ENCODE measurements around the gene CSF3R.
"Not testable (repeated sequence)": the region's sequence is repeated elsewhere in the genome, so short reads cannot be mapped to it uniquely, and the experiment has no call there.

CSF3R gene

GRCh38 chr1:36512842-36513241 is 30.1 kb upstream of the CSF3R start:
- DNase-seq: no peak

- DNase-seq: no peak
These were observed 29.4 kb upstream of the CSF3R start for GRCh38 chr1:36511804-36512798.

GRCh38 chr1:36511220-36511619 is 28.5 kb upstream of the CSF3R start:
- not testable (repeated sequence) for DNase-seq

- no peak for DNase-seq
These were observed 27.7 kb upstream of the CSF3R start for GRCh38 chr1:36510418-36510817.

DNA sequence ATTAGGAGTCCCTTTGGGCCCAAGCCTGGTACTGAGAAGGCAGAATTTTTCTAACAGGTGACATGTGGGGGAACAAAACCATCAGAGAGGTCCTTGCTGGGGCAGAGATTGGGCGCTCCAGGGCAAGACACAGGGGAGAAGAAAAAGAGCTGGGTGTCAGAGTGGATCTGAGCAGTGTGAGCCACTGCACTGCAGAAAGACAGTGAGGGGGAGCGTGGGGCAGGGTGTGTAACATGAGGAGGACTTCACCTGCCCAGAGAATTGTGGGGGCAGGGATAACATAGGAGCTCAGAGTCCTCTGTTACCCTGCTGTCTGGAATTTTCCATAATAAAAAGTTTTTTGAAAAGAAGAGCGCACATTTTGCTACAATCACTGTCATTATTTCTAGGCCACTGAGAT is 25.5 kb upstream of the CSF3R start:
- no peak for DNase-seq

- DNase-seq: no peak
These were observed 23.7 kb upstream of the CSF3R start for GRCh38 chr1:36506276-36506920.

- no peak for DNase-seq
These were observed 21.0 kb upstream of the CSF3R start for GRCh38 chr1:36503733-36504132.

- no peak for DNase-seq
These were observed 20.4 kb upstream of the CSF3R start for GRCh38 chr1:36503159-36503558.

- DNase-seq: no peak
These were observed 19.9 kb upstream of the CSF3R start for GRCh38 chr1:36502616-36503015.

DNA sequence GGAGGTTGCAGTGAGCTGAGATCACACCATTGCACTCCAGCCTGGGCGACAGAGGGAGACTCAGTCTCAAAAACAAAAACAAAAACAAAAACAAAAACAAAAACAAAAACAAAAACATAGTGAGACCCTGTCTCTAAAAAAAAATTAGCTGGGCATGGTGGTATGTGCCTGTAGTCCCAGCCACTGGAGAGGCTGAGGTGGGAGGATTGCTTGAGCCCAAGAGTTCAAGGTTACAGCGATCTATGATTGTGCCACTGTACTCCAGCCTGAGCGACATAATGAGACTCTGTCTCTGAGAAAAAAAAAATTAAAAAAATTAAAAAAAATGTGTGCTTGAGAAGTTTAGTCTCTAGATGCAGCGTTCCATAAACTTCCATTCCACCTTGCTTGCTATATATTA is 19.2 kb upstream of the CSF3R start:
- not testable (repeated sequence) for DNase-seq

DNA sequence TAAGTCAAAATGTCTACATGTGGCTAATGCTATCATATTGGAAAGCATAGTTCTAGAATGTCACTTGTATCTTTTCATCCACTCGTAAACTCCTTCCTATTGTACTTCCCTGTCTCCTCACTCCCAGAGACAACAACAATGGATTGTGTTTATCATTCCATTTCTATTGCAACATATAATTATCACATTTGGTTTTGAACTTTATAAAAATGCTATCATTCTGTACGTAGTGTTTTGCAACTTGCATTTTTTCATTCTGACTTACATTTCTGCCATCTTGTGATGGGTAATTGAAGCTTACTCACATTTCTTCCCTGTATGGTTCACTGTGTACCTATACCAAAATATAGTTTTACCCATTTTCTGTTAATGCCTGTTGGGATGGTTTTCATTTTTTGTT is 14.5 kb upstream of the CSF3R start:
- no peak for DNase-seq

GRCh38 chr1:36494971-36495370 is 12.3 kb upstream of the CSF3R start:
- no peak for DNase-seq

- DNase-seq: no peak
These were observed 10.8 kb upstream of the CSF3R start for GRCh38 chr1:36493524-36493923.

DNA sequence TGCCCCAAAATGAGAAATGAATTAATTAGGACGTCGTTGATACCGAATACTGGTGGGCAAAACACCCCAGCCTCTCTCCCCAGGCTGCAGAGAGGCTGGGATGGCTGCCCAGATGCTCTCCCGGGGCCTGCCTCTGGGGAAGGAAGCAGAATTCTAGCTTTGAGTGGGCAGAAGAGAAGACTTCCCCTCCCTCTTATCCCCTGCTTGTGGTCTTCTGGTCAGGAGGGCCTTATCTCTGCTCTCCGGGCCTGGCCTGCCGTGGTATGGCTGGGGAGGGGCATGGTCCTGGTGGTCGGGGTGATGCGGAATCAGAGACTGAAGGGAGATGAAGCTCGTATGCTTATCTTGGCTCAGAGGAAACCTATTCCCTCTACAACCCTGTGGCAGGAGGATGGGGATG is 9.8 kb upstream of the CSF3R start:
- DNase-seq: no peak

DNA sequence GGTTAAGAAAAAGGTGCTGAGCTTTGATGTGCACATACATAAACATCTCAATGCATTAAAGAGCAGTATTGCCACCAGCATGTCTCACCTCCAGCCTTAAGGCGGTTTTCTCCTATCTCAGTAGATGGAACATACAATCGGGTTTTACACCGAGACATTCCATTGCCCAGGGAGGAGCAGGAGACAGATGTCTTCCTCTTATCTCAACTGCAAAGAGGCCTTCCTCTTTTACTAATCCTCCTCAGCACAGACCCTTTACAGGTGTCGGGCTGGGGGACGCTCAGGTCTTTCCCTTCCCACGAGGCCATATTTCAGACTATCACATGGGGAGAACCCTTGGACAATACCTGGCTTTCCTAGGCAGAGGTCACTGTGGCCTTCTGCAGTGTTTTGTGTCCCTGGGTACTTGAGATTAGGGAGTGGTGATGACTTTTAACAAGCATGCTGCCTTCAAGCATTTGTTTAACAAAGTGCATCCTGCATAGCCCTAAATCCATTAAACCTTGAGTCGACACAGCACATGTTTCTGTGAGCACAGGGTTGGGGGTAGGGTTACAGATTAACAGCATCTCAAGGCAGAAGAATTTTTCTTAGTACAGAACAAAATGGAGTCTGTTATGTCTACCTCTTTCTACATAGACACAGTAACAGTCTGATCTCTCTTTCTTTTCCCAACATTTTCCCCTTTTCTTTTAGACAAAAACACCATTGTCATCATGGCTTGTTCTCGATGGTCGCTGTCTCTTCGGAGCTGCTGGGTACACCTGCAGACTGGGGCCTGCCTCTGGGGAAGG is 6.7 kb upstream of the CSF3R start:
- DNase-seq: not testable (repeated sequence)

- no peak for DNase-seq
These were observed 5.2 kb upstream of the CSF3R start for GRCh38 chr1:36487906-36488305.

GRCh38 chr1:36487336-36487725 is 4.6 kb upstream of the CSF3R start:
- not testable (repeated sequence) for DNase-seq

DNA sequence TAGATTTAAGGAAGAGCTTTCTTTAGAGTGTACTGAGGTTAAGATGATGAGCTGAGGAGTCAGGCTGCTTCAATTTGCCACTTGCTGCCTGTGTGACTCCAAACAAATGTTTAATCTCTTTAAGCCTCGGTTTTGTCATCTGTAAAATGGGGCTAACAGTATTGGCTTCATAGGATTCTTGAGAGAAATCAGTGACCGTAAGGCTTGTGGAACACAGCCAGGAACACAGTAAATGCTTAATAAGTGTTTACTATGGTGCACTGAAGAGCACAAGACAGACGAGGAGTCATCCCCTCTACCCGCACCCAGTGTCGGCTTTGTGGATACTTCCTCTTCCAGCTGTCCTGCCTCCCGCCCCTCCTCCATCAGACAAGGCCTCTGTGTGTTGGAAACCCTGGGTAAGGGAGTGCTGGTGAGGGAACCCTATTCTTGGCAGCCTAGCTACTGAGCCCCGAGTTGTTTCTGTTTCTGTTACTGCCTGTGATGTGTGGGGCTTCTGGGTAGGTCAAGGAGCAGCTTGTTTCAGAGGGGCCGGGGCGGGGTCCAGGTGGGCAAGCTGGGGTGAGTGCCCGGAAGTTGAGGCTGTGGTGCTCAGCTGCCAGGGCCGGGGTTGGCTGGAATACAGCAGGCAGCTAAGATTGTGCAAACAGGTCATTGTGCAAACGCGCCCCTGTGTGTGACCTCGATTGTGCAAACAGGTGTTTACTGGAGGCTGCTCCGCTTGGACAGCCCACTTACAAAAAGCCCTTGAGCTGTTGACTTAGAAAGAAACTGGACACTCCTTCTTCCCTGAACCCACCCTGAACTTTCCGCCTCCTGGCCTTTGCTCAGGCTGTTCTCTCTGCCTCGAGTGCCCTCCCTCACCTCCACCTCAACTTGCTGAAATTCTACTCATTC is 4.0 kb upstream of the CSF3R start:
- DNase-seq: no peak

- DNase-seq: no peak
These were observed 3.4 kb upstream of the CSF3R start for GRCh38 chr1:36486093-36486438.

DNA sequence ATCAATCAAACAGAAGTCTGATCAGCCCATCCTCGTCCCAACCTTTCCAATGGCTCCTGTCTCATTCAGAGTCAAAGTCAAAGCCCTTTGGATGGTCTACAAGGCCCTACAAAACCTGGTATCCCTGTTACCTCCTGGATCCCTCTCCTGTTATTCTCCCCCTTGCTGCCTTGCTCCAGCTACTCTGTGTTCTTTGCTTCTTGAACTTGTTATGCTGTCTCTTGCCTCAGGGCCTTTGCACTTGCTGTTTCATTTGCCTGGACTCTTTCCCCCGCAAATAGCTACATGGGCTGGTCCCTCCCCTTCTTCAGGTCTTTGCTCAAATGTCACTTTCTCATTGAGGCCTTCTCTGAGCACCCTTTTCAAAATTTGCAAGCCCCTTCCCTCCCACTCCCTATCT is 1.4 kb upstream of the CSF3R start:
- no peak for DNase-seq

DNA sequence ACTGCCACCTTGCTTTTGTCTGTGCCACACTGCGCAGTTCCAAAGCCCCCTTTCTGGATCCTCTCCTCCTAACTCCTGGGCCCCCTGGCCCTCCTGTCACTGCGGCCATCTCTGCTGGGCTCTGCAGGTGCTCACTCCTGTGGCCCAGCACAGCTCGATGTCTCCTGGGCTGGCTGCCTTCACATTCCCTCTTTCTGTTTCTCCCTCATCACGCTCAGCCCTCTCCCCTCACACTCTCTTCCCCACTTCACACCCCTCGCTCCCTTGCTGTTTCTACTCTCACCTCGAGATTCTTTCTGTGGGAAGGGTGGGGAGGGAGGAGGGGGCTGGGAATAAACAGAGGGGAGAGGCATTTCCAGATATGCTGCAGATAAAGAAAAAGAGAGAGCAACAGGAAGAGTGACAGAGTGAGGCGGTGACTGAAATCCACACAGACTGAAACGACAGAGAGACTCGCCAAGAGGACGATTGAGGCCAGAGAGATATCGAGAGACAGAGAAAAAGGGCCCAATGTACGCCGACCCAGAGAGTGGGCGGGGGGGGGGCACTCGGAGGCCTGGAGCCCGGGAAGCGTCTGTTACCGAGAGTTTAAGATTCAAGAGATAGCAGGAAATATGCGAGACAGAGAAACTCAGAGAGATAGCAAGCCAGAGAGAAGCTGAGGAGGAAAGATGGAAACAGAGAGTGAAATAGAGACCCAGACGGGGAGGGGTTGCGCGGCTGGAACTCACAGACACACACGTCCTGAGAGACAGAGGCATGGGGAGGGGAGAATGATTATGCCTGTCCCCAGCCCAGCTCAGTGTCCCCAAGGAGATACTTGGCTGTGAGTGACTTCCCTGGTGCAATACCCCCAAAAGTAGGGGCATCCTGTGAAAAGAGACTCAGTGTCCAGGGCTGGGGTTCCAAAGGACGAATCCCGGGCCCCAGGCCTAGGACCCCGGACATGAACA is 666 bp downstream of the CSF3R start:
- no peak for DNase-seq
